HG03378 (cell line): ENCODE measurements around the gene MAP3K13.
"Not testable (repeated sequence)": the region's sequence is repeated elsewhere in the genome, so short reads cannot be mapped to it uniquely, and the experiment has no call there.

Source experiments
- ATAC-seq: cut with Tn5 transposase; IDR thresholded peaks from one replicate; pipeline ENCODE4 v1.9.1; 2021; ENCODE audit warnings: mild to moderate bottlenecking, moderate library complexity; ENCODE audit not compliant: unreplicated experiment

Gene MAP3K13

DNA sequence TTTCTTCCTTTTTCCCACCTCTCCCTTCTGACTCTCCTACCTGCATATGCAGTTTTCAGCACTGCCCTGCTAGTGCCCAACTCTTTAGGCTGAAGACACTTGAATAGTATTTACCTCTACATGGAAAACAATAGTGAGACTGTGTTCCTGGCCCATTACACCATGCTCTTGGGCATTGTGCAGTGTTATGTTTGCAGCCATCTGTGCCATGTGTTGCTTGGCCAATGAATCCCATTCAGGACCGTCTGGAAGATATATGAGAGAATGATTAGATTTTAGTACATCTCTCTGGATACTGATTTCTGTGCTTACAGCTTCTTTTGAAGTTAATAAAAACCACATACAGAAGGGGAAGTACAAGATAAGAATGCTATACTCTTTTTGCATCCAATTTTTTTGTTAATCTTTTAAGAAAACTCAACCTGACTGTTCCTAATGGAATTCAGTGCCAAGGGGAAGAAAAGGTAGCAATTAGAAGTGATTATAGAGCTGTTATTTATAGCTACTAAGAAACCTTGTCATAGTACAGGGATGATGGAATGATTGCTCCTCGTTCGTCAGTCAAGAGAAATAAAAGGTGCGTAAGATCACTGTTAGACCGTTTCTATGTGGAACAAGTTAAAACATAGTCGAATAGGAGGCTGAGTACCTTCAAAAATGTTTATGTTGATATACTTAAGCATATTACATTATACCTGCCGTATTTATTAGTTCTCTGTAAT, 77.0 kb downstream of the MAP3K13 start:
- no peak for ATAC-seq

DNA sequence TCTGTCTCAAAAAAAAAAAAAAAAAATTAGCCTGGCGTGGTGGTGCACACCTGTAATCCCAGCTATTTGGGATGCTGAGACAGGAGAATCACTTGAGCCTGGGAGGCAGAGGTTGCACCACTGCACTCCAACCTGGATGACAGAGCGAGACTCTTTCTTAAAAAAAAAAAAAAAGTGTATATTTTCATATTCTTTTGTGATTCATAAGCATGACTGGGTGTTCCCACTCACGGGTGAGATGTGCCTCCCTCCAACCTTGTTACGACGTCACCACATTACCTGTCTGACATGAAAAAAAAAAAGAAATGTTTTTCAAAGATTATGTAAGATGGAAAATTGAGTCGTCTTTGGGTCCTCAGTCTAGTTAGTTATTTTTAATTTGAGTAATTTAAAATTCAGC, 79.1 kb downstream of the MAP3K13 start:
- ATAC-seq = no peak

- ATAC-seq = no peak
Observed at GRCh38 chr3:185444329-185444728, 81.4 kb downstream of the MAP3K13 start.

DNA sequence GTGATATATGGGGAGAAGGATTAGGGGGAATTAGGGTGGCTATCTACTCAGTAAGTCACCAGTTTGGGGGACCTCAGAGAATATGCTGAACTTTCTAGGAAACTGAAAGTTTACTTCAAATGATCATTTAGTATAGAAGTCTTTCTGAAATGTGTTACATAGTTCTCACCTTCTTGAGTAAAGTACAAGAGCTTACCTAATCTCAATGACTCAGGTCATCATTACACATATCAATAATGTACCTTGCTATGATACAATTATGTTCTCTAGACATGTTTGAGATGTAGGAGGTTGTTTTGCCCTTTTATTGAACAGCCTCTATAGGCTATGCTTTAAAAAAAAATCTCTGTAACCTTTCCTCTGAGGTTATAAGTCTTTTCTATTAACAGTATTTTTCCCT, 85.2 kb downstream of the MAP3K13 start:
- ATAC-seq = no peak

DNA sequence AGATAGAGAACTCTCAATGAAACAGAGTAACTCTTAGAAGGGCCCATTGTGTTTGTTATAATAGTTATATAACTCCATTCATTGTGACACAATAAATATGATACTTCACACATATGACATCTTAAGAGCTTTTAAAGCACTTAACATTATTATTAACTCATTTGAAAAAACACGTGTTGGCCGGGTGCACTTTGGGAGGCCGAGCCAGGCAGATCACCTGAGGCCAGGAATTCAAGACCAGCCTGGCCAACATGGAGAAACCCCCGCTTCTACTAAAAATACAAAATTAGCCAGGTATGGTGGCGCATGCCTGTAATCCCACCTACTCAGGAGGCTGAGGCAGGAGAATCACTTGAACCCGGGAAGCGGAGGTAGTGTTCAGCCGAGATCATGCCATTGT, 88.5 kb downstream of the MAP3K13 start:
- ATAC-seq = not testable (repeated sequence)

DNA sequence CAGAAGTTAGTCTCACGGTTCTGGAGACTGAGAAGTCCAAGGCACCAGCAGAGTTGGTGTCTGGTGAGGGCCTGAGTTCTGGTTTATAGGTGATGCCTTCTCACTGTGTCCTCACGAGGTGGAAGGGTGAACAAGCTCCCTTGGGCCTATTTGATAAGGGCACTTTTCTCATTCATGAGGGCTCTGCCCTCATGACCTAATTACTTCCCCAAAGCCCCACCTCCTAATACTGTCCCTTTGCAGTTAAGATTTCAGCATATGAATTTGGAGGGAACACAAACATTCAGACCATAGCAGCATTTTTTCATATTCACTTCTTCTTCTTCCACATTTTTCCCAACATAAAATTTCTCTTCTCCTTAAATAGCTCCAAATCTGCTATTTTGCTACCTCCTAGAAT, 94.4 kb downstream of the MAP3K13 start:
- ATAC-seq = no peak

- no peak for ATAC-seq
Observed at GRCh38 chr3:185460309-185460708, 97.4 kb downstream of the MAP3K13 start.

DNA sequence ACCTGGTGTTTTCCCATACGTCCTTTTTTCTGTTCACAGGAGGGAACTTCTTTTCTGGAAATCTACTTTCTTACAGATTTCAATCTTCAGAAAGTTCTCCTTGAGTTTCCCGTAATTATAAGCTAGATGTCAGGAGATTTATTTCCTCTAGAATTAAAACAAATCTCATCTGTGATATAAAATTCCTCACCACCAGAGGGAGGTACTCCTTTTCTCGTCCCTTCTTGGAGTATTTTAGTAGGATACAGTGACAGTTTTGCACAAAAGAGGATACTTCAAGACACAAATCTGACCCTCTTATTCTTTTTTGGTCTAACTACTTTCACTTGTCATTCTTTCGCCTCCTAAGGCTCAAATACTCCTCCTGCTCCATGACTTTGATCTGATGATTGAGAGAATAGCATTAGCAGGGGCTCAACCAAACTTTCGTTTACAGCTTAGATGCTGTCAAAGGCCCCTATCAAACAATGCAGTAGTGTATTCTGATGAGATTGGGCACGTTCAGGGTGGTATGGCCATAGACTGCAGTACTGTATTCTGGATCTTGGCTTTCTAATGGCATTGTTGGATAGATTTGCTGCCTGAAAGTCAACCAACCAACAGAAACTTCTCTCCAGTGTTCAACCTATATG, 97.9 kb downstream of the MAP3K13 start:
- ATAC-seq = no peak

- no peak for ATAC-seq
Observed at GRCh38 chr3:185465471-185465870, 102.5 kb downstream of the MAP3K13 start.

DNA sequence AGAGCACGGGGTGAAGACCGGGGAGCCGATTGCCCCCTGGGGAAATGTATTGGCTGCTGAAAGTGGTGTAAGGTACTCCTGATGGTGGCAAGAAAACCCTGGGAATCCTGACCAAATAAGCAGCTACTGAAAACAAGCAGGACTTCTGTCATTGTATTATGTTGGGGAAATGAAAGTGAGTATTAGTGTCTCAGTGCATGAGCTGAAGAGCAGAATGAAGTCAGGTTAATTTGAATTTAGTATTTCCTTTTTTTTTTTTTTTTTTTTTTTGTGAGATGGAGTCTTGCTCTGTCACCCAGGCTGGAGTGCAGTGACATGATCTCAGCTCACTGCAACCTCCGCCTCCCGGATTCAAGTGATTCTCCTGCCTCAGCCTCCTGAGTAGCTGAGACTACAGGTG, 103.2 kb downstream of the MAP3K13 start:
- ATAC-seq = not testable (repeated sequence)

DNA sequence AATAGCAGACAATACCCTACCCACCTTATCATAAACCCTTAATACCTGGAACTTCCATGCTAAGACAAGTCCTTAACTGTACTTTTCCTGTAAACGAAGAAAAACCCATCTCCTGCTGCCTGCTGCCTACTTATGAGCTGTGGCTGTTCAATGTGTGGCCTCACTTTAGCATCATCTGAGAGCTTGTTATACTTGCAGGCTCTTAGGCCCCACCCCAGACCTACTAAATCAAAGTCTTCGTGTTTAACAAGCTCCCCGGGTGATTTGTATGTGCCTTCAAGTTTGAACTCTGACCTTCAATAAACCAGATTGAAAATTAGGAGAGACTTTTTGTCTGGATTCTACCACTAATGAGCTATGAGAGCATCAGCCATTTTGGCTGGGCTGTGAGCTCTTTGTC, 106.6 kb downstream of the MAP3K13 start:
- no peak for ATAC-seq

- ATAC-seq = no peak
Observed at GRCh38 chr3:185470323-185470722, 107.4 kb downstream of the MAP3K13 start.

- no peak for ATAC-seq
Observed at GRCh38 chr3:185473290-185473815, 110.4 kb downstream of the MAP3K13 start.

DNA sequence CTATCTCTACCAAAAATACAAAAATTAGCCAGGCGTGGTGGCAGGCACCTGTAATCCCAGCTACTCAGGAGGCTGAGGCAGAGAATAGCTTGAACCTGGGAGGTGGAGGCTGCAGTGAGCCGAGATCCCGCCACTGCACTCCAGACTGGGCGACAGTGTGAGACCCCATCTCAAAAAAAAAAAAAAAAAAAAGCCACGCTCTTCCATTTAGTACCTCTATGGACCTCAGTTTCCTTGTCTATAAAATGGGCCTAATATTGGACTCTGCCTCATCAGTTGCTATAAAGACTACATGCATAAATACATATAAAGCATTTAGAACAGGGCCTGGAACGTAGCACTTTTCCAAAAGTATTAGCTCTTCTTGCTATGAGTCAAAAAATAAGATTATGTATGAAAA, 112.0 kb downstream of the MAP3K13 start:
- ATAC-seq = not testable (repeated sequence)

DNA sequence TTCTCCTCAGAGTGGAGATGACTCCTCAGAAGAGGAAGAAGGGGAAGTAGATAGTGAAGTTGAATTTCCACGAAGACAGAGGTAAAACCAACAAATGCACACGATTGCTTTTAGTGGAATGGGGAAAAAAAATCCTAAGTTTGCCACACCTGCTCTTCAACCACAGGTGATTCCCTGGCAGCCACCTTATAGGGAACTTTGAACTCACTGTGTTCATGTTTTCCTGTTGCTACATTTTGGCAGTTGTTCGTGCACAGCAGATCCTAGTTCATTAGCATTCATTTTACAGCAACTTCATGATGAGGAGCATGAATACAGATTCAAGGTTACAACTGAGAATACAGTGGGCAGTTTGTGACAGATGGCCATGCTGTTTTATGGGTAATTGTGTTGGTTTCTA, 114.4 kb downstream of the MAP3K13 start:
- ATAC-seq = no peak

GRCh38 chr3:185479373-185479945, 116.5 kb downstream of the MAP3K13 start:
- ATAC-seq = no peak

- no peak for ATAC-seq
Observed at GRCh38 chr3:185484296-185484695, 121.4 kb downstream of the MAP3K13 start.

GRCh38 chr3:185486394-185486793, 123.5 kb downstream of the MAP3K13 start:
- ATAC-seq = no peak

DNA sequence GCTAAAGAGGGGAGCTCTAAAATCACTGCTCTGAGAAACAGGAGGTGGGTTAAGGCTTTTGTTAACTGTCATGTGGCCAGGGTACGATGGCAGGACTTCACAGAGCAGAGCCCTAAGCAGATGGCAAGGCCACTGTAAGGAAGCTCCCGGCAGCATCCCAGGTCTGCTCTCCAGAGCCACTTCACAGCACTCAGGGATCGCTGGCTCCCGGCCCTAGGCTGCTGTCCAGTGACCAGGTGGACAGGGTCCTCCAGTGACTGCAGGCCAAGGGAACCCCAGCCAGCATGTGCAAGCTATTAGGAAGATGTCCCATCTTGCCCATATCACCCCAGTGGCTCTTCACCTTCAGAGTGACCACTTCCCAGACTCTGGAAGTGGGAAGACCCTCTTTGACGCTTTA, 125.5 kb downstream of the MAP3K13 start:
- no peak for ATAC-seq

DNA sequence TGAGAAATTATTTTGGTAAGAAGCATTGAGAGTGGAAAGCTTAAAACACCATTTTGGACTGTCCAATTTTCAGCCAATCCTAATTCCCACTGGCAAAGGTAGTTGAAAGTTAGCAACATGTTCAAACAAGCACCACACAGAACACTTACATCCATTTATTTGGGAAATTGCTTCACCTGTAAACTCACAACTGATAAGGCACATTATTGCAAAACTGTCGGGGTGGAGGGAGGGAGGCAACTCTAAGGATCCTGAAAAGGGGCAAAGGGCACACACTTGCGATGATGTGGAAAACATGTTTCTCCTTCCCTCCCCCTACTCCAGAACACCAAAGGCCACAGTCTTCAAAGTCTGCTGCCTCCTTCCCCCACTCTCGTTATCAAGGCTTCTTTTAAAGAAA, 126.5 kb downstream of the MAP3K13 start:
- ATAC-seq = no peak

- no peak for ATAC-seq
Observed at GRCh38 chr3:185490241-185490640, 127.3 kb downstream of the MAP3K13 start.
